Tibial artery (tissue), 4 donors: Measurements from ENCODE around the gene PPP1R3C.

Experiments used
- DNase-seq, 2 donors: peaks; one replicate each; pipeline ENCODE4 v3.0.0-alpha.2; 2019
- H3K27ac ChIP-seq, 2 donors: fragments of 200-600 bp; sonication (generic) in 1 of 2; 1 replicate in 1 of 2; 2 replicates in 1 of 2; pipeline ENCODE4 v1.5.1; 2018 to 2019; ENCODE audit warnings: mild to moderate bottlenecking in 1 of 2
- H3K27me3 ChIP-seq, 2 donors: fragments of 200-600 bp; sonication (generic) in 1 of 2; one replicate each; pipeline versions ENCODE4 v1.5.1 to v1.6.0; 2016 to 2019
- H3K36me3 ChIP-seq, 3 donors: fragments of 200-600 bp; sonication (generic) in 2 of 3; one replicate each; pipeline ENCODE4 v1.5.1; 2016 to 2019; ENCODE audit warnings: mild to moderate bottlenecking in 2 of 3
- H3K4me1 ChIP-seq, 4 donors: fragments of 200-600 bp; sonication (generic) in 2 of 4; 1 replicate in 3 of 4; 2 replicates in 1 of 4; pipeline ENCODE4 v1.5.1; 2016 to 2019
- H3K4me3 ChIP-seq, 2 donors: fragments of 200-600 bp; sonication (generic) in 1 of 2; 1 replicate in 1 of 2; 2 replicates in 1 of 2; pipeline ENCODE4 v1.5.1; 2018 to 2019; ENCODE audit warnings: mild to moderate bottlenecking in 2 of 2
- H3K9me3 ChIP-seq, 3 donors: fragments of 200-600 bp; sonication (generic) in 1 of 3; one replicate each; pipeline ENCODE4 v1.5.1; 2016 to 2019
- intact Hi-C: fragments of 100-400 bp; cut with DNase I; formaldehyde crosslinking; loops from one replicate; pipeline ENCODE4 v1.15.0; 2023; ENCODE audit warnings: low total_unique reads
- TF ChIP-seq, protein P1 (sequence below), 2 experiments: fragments of 200-600 bp in 1 of 2; fragments of 450-650 bp in 1 of 2; IDR thresholded peaks; one replicate each; pipeline ENCODE4 v1.5.1; 2017 to 2019; ENCODE audit warnings: antibody characterized with exemption in 2 of 2, mild to moderate bottlenecking in 1 of 2, moderate library complexity in 1 of 2

Gene PPP1R3C

DNA sequence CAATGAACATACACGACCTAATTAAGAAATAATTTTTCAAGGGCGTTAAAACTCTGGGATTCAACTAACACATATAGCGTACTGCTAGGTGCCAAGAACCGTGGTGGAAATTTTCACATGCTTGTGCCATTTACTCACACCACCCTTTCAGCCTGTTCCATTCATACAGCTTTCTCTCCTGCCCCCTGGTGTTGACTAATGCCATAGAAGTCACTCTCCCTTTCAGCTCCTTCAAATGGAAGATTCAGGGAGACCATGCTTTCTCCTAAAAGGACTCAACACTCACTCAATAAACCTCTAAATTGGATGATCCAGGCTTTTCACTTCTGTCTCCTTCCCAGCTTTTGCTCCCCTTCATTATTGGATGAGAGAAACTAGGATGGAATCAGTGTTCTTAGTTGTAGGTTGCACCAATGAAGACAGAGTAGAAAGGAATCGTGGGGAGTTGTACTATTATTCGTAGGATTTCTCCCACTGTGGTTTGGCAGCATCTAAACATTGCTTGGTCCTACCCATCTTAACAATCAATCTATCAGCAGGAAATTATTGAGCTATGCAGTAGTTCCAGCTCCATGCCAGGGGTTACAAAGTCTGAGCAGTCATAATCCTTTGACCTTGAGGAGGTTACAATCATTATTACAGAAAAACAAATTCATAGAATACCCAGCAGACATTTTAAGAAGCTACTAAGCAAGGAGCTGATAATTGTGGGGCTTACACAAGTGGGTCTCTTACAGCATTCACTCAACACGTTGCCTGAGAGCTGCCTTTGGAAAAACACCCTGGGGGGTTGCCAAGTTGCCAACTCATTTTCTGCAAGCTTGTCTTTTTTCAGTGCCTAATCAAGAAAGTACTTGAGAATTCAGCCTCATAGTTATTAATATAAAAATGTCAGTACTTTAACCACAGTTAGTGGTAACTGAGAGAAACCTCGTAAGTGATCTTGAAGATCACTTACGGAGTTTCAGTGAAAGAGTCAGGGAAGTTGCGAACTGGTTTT is 2.8 kb upstream of the PPP1R3C start:
- Histone ChIP-seq H3K4me1 (peaks cover 0 to 31% (median 14%) of the 10 kb centered on the region in 4 donors), H3K36me3 (peaks cover 2 to 4% (median 4%) of the 10 kb centered on the region in 3 donors), H3K9me3 (no peaks in the 10 kb centered on the region), H3K4me3 (no peak overlapping the region), H3K27ac (peak overlapping the region; percentile 78 to 88), H3K27me3 (no peaks in the 10 kb centered on the region)
- intact Hi-C loops, result loop anchor here (2.0 to 5.0 kb wide), 3 partner anchors 57 to 338 kb away; no protein-coding TSS in a partner anchor
- DNase-seq, result peak; percentile 78 to 80
- TF ChIP-seq, protein P1, sequence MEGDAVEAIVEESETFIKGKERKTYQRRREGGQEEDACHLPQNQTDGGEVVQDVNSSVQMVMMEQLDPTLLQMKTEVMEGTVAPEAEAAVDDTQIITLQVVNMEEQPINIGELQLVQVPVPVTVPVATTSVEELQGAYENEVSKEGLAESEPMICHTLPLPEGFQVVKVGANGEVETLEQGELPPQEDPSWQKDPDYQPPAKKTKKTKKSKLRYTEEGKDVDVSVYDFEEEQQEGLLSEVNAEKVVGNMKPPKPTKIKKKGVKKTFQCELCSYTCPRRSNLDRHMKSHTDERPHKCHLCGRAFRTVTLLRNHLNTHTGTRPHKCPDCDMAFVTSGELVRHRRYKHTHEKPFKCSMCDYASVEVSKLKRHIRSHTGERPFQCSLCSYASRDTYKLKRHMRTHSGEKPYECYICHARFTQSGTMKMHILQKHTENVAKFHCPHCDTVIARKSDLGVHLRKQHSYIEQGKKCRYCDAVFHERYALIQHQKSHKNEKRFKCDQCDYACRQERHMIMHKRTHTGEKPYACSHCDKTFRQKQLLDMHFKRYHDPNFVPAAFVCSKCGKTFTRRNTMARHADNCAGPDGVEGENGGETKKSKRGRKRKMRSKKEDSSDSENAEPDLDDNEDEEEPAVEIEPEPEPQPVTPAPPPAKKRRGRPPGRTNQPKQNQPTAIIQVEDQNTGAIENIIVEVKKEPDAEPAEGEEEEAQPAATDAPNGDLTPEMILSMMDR (IDR thresholded peaks at IDR 0.05), result peak; percentile 75 to 90

DNA sequence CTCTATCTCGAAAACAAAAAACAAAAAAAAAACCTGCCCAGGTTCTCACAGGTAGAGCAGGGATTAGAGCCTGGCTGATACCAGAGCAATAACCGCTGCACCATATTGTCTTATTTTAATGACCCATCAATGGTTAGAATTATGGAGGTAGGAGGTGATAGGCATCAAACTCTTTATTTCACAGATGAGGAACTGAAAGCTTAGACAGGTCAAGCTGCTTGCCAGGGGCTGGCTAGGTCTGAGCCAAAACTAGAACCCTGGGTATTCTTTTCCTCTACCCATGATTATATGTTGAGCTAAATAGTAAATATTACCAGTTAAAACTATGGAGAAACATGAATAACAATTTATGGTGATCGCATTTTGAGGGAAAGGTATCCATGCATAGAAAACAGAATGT is 2.0 kb upstream of the PPP1R3C start:
- H3K27ac ChIP-seq, result peak overlapping the region; percentile 78 to 88
- no peak for DNase-seq
- no peaks in the 10 kb centered on the region for H3K9me3 ChIP-seq
- H3K4me3 ChIP-seq, result no peak overlapping the region
- TF ChIP-seq, protein P1 (IDR thresholded peaks at IDR 0.05), result no peak
- peaks cover 0 to 31% (median 14%) of the 10 kb centered on the region in 4 donors for H3K4me1 ChIP-seq
- H3K27me3 ChIP-seq, result no peaks in the 10 kb centered on the region
- peaks cover 10 to 12% (median 12%) of the 10 kb centered on the region in 3 donors for H3K36me3 ChIP-seq
- intact Hi-C loops, result loop anchor here (2.0 to 5.0 kb wide), 4 partner anchors 57 to 338 kb away; no protein-coding TSS in a partner anchor

DNA sequence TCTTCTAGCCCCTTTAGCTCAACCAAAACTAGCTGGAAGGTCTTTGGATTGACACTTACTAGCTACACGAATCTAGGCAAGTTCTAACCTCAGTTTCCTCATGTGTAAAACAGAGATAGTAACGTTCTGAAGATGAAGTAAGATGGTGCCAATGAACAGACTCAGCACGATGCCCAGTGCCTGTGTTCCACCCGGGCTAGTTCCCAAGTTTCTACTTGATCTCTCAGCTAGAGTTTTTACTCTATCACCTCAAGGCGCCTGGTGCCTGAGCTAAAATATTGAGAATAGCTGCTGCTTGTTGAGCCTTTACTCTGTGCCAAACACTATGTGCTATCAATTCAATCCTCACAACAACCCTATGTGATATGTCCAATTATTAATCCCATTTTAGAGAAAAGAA is 1.4 kb upstream of the PPP1R3C start:
- no peaks in the 10 kb centered on the region for H3K9me3 ChIP-seq
- TF ChIP-seq, protein P1 (IDR thresholded peaks at IDR 0.05), result no peak
- H3K36me3 ChIP-seq, result peaks cover 17 to 19% (median 18%) of the 10 kb centered on the region in 3 donors
- no peak overlapping the region for H3K4me3 ChIP-seq
- peak overlapping the region; percentile 78 to 88 for H3K27ac ChIP-seq
- H3K27me3 ChIP-seq, result no peaks in the 10 kb centered on the region
- no peak for DNase-seq
- peaks cover 0 to 31% (median 14%) of the 10 kb centered on the region in 4 donors for H3K4me1 ChIP-seq
- intact Hi-C loops, result loop anchor here (2.0 to 5.0 kb wide), 2 partner anchors 139 to 227 kb away; no protein-coding TSS in a partner anchor

DNA sequence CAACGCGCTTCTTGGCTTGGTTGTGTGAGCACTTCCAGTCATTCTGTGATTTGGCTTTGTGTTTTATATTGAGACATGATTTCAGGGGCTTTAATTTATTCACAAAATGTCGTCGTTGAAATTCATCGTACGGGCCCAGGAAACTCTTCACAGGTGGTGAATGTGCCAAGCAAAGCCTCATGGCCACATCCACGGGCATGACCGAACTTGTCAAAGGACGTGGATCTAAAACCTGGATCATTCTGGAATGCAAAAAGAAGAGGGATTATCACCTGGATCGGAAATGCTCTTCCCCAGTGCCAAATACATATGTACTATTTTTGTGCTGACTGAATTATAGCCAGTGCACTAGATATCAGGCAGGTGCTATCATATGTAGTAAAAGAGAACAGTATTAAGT is 2.2 kb downstream of the PPP1R3C start:
- Histone ChIP-seq H3K9me3 (no peaks in the 10 kb centered on the region), H3K27me3 (no peaks in the 10 kb centered on the region), H3K27ac (peak overlapping the region; percentile 78 to 88), H3K36me3 (peaks cover 37 to 39% (median 38%) of the 10 kb centered on the region in 3 donors), H3K4me3 (peak overlapping the region; percentile 65 to 75), H3K4me1 (peaks cover 0 to 46% (median 21%) of the 10 kb centered on the region in 4 donors)
- intact Hi-C loops, result loop anchor here (5.0 kb wide), 1 partner anchor 223 kb away; no protein-coding TSS in a partner anchor
- TF ChIP-seq, protein P1 (IDR thresholded peaks at IDR 0.05), result no peak
- no peak for DNase-seq

DNA sequence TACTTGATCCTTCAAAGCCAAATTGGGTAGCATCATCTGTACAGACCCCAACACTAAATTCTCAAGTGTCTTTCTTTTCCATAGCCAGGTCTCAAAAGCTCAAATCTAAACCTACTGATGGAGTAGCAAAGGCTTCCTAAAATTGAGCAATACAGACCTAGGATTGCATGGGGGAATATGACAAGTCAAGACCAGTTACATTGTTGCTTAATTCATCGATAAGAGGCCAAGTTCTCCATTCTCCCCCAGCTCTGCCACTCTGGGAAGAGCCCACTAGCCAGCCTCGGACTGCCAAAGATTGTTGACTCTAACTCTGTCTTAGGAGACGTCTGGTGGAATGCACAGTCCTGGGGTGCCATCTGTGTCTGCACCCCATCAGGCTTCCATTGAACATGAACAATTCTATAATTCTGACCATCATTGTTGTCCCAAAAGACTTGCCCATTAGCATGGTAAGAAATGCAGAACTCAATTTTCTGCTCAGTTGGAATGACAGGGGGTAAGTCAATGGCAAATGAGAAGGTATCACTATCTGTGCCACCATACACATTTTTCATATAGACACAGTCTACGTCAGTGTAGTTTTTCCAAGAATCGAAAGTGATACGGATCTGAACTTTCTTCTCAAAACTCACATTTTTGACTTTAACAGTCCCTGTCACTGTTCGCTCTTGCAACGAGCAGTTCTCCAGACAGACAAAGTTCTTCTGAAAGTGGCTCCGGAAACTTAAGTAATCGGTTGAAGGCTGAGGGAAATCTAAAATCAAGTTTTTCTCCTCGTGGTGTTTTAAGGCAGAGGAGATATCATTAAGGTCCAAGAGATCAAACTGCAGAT is 2.9 kb downstream of the PPP1R3C start:
- Histone ChIP-seq H3K4me1 (peaks cover 0 to 41% (median 18%) of the 10 kb centered on the region in 4 donors), H3K4me3 (peak overlapping the region; percentile 65 to 75), H3K36me3 (peaks cover 44 to 46% (median 44%) of the 10 kb centered on the region in 3 donors), H3K27me3 (no peaks in the 10 kb centered on the region), H3K9me3 (no peaks in the 10 kb centered on the region), H3K27ac (peak overlapping the region; percentile 78 to 88)
- intact Hi-C loops, result loop anchor here (5.0 to 10.0 kb wide), 2 partner anchors 75 to 223 kb away; no protein-coding TSS in a partner anchor
- TF ChIP-seq, protein P1 (IDR thresholded peaks at IDR 0.05), result no peak
- DNase-seq, result no peak
